Cardiac fibroblast (primary cell): Measurements from ENCODE around the gene SSPN.
A peak's percentile ranks its signal among the peaks of the same experiment; 100 is the strongest.

Source experiments
- DNase-seq, 2 donors: peaks; one replicate each; pipeline versions ENCODE4 v3.0.0 to v3.0.0-alpha.2; 2010; ENCODE audit warnings: low read depth in 2 of 2
- H3K4me3 ChIP-seq, 2 donors: replicated peaks in 1 of 2; 1 replicate in 1 of 2; 2 replicates in 1 of 2; pipeline ENCODE4 v1.5.1; 2011; ENCODE audit warnings: low read depth in 2 of 2, low read length in 2 of 2, mild to moderate bottlenecking in 2 of 2, moderate library complexity in 1 of 2
- CTCF ChIP-seq: IDR thresholded peaks from one replicate; pipeline ENCODE4 v1.5.1; 2011; ENCODE audit warnings: low read depth, mild to moderate bottlenecking, low read length, inconsistent platforms

The SSPN gene

GRCh38 chr12:26285401-26285800, 90.0 kb downstream of the SSPN start:
- TF ChIP-seq CTCF, result no peak
- no peak overlapping the region for H3K4me3 ChIP-seq
- DNase-seq, result no peak

GRCh38 chr12:26286186-26286585, 90.8 kb downstream of the SSPN start:
- no peak for DNase-seq
- no peak overlapping the region for H3K4me3 ChIP-seq

GRCh38 chr12:26287671-26288381, 92.5 kb downstream of the SSPN start:
- TF ChIP-seq CTCF, result no peak
- peak in 1 of 2 donors; percentile 63 for DNase-seq
- H3K4me3 ChIP-seq, result no peak overlapping the region

More at GRCh38 chr12:26286186-26286585, 90.8 kb downstream of the SSPN start:
- no peak for TF ChIP-seq CTCF

- no peak for DNase-seq
- TF ChIP-seq CTCF, result no peak
- no peak overlapping the region for H3K4me3 ChIP-seq
Observed at GRCh38 chr12:26290565-26290964, 95.2 kb downstream of the SSPN start.

GRCh38 chr12:26292596-26292995, 97.2 kb downstream of the SSPN start:
- no peak for DNase-seq
- no peak overlapping the region for H3K4me3 ChIP-seq
- TF ChIP-seq CTCF, result no peak

GRCh38 chr12:26293612-26294011, 98.2 kb downstream of the SSPN start:
- TF ChIP-seq CTCF, result no peak
- peak in 1 of 2 donors; percentile 42 for DNase-seq
- no peak overlapping the region for H3K4me3 ChIP-seq

GRCh38 chr12:26295001-26295400, 99.6 kb downstream of the SSPN start:
- no peak for TF ChIP-seq CTCF
- no peak overlapping the region for H3K4me3 ChIP-seq
- no peak for DNase-seq
